NCI-H345 treated with DMSO at 0.1 percent for 48 hours (cell line): ENCODE data around the gene FGFBP3.

Source experiments
- DNase-seq: peaks from one replicate; lab custom pipeline; 2025; ENCODE audit not compliant: unreplicated experiment; lab: John Stamatoyannopoulos, UW

The FGFBP3 gene

GRCh38 chr10:91856637-91857036, 52.6 kb downstream of the FGFBP3 start:
- DNase-seq, result no peak
